ENCODE measurements around the gene XRCC3. TPM values are rescaled to one million over a fixed set of nuclear protein-coding genes. Genes with fewer than 3 reads are reported as not detected.
A peak's percentile ranks its signal among the peaks of the same experiment; 100 is the strongest.

XRCC3 gene
- total RNA-seq, 1 donor from 2014 or later = 6.9 TPM

DNA sequence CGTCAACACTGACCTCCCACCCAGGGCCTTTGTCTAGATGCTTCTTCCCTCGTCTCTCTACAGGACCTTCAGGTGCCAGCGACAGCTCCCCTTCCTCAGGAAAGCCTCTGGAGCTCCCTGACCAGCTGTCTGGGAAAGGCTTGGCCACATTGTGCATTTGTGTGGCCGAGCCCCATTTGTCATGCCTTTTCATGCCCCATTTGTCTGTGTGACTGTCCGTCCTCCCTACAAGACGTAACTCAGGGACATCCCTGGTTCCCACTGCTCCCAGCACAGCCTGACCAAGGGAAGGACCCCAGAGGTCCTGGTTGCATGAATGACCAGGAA, 24.2 kb upstream of the XRCC3 start:
- no peak overlapping the region for H3K27ac ChIP-seq
- H3K4me3 ChIP-seq = no peak overlapping the region
- TF ChIP-seq POLR2A (IDR thresholded peaks at IDR 0.05) = no peak
- intact Hi-C loops (cut with DNase I) = no loop called here
- H3K4me1 ChIP-seq = peaks cover 33% of the 10 kb centered on the region
- no peaks in the 10 kb centered on the region for H3K9me3 ChIP-seq
- no peaks in the 10 kb centered on the region for H3K27me3 ChIP-seq
- DNase-seq (ENCODE audit: extremely low spot score in 2 of 2) = no peak
- peaks cover 0 to 3% of the 10 kb centered on the region in 2 donors for H3K36me3 ChIP-seq

DNA sequence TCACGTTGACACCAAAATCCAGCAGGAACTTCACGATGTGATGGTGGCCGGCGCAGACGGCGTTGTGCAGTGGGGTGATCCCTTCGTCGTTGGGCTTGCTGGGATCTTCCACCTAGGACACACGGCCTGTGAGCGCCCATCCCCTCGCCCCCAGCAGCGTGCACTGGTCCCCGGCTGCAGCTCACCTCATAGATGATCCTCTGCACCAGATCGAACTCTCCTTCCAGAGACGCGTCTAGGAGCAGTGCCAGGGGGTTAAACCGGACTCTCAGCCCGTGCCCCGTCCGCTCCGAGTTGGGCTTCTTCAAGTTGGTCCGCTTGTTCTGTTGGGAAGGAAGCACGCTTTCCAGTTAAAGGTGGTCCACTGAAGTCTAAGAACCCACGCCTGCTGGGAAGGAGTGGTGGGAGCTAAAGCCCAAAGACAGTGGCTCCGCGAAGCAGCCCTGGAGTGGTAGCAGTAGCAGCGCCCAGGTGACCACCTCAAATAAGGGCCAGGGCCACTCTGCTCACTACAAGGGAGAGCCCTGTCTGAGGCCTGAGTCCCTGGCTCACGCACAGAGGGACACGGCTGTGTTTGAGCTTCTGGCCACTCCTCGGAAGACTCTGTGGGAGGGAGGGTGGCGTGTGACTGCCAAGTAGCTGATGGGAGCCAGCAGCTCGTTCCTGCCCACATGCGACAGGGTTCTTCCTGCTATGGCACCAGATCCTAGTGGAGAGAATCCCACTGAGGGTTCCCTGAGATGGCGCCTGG, 23.6 kb upstream of the XRCC3 start:
- H3K27ac ChIP-seq = no peak overlapping the region
- H3K36me3 ChIP-seq = peaks cover 0 to 8% of the 10 kb centered on the region in 2 donors
- no peaks in the 10 kb centered on the region for H3K9me3 ChIP-seq
- TF ChIP-seq, protein P1, sequence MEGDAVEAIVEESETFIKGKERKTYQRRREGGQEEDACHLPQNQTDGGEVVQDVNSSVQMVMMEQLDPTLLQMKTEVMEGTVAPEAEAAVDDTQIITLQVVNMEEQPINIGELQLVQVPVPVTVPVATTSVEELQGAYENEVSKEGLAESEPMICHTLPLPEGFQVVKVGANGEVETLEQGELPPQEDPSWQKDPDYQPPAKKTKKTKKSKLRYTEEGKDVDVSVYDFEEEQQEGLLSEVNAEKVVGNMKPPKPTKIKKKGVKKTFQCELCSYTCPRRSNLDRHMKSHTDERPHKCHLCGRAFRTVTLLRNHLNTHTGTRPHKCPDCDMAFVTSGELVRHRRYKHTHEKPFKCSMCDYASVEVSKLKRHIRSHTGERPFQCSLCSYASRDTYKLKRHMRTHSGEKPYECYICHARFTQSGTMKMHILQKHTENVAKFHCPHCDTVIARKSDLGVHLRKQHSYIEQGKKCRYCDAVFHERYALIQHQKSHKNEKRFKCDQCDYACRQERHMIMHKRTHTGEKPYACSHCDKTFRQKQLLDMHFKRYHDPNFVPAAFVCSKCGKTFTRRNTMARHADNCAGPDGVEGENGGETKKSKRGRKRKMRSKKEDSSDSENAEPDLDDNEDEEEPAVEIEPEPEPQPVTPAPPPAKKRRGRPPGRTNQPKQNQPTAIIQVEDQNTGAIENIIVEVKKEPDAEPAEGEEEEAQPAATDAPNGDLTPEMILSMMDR (IDR thresholded peaks at IDR 0.05) = no peak
- TF ChIP-seq POLR2A (IDR thresholded peaks at IDR 0.05) (no peak), POLR2AphosphoS5 (IDR thresholded peaks at IDR 0.05; ENCODE audit: insufficient read depth in 1 of 2, low read depth in 1 of 2) (no peak)
- no peak overlapping the region for H3K4me3 ChIP-seq
- no peaks in the 10 kb centered on the region for H3K27me3 ChIP-seq
- intact Hi-C loops (cut with DNase I) = no loop called here
- H3K4me1 ChIP-seq = peaks cover 39% of the 10 kb centered on the region
- DNase-seq (ENCODE audit: extremely low spot score in 2 of 2) = no peak

DNA sequence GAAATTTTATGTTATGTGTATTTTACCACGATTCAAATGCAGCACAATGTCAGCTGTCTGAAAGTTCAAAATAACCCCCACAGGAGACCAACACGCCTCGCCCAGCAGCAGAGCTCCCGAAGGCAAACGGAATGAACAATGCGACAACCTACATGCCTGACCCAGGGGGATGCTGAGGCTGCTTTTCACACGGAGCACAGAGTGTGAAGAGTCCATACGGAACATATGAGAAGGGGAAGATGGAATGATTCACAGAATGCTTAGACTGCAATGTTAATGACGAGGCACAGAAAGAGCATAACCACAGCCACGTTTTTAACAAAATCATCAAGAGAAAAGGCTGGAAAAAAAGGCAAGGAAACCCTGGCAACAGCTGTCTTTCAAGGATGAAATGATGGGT, 22.9 kb upstream of the XRCC3 start:
- no peak overlapping the region for H3K27ac ChIP-seq
- H3K27me3 ChIP-seq = no peaks in the 10 kb centered on the region
- H3K4me1 ChIP-seq = peaks cover 40% of the 10 kb centered on the region
- H3K4me3 ChIP-seq = no peak overlapping the region
- TF ChIP-seq POLR2A (IDR thresholded peaks at IDR 0.05) = no peak
- no peak for TF ChIP-seq POLR2AphosphoS5 (IDR thresholded peaks at IDR 0.05; ENCODE audit: insufficient read depth in 1 of 2, low read depth in 1 of 2)
- TF ChIP-seq, protein P1 (IDR thresholded peaks at IDR 0.05) = no peak
- peaks cover 0 to 11% of the 10 kb centered on the region in 2 donors for H3K36me3 ChIP-seq
- DNase-seq (ENCODE audit: extremely low spot score in 2 of 2) = no peak
- intact Hi-C loops (cut with DNase I) = no loop called here
- no peaks in the 10 kb centered on the region for H3K9me3 ChIP-seq

DNA sequence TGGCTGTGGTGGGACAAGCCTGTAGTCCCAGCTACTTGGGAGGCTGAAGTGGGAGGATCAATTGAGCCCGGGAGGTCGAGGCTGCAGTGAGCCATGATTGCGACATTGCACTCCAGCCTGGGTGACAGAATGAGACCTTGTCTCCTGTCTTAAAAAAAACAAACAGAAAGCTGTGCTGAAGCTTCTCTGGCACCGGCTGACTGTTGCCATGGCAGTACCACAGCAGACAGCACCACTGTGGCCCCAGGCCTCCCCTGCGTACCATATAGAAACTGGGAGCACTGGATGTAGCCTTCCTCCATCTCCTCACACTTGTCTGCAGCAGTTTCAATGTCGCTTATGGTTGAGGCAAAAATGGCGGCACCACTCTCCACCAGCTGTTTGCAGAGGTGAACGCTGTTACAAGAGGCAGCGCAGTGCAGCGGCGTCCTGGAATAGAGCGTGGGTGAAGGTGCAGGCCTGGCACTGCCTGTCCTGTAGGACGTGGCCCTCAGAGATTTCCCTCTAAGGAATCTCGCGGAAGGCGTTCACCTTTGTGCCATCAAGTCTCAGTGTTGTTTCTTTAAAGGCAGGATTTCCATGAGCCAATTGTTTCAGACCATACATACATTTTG, 22.3 kb upstream of the XRCC3 start:
- intact Hi-C loops (cut with DNase I) = no loop called here
- H3K36me3 ChIP-seq = peaks cover 0 to 11% of the 10 kb centered on the region in 2 donors
- peak overlapping the region; percentile 73 for H3K27ac ChIP-seq
- H3K4me3 ChIP-seq = no peak overlapping the region
- DNase-seq (ENCODE audit: extremely low spot score in 2 of 2) = no peak
- TF ChIP-seq, protein P1 (IDR thresholded peaks at IDR 0.05) = no peak
- TF ChIP-seq POLR2A (IDR thresholded peaks at IDR 0.05) (no peak), POLR2AphosphoS5 (IDR thresholded peaks at IDR 0.05; ENCODE audit: insufficient read depth in 1 of 2, low read depth in 1 of 2) (no peak)
- H3K4me1 ChIP-seq = peaks cover 46% of the 10 kb centered on the region
- no peaks in the 10 kb centered on the region for H3K27me3 ChIP-seq
- H3K9me3 ChIP-seq = no peaks in the 10 kb centered on the region

DNA sequence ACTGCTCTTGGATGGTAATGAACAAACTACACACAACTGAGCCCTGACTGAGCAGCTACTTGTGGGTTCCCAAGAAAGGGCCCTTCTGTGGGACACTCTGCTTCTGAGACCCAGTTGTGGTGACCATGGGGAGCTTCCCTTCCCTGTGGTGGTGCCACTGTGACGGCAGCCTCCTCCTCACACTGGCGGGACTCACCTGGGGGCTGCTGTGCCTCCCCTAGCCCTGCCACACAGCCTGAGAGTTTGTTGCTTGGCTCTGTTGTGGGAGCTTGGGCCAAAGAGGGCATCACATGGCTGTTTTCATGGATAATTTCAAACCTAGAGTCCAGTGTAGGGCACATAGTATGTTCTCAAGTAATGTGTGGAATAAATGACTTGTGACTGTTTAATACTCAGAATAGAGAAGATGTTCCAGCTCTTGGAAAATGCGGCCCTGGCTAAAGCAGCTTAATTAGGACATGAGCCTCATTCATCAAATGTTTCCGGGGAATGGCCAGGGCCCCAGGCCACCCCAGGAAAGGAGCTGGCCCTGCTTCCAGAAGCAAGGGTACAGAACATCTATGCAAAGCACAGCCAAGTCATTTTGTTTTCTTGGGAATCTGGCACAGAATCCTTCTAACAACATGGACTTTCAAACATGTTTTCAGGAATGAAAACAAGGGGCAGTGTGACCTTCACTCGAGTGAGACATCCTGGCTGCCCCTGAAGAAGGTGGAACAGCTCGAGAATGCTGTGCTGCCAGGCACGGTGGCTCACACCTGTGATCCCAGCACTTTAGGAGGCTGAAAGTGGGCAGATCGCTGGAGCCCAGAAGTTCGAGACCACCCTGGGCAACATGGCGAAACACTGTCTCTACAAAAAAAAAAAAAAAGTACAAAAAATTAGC, 21.5 kb upstream of the XRCC3 start:
- Histone ChIP-seq H3K4me1 (peaks cover 52% of the 10 kb centered on the region), H3K36me3 (peaks cover 0 to 15% of the 10 kb centered on the region in 2 donors)
- peak in 1 of 2 donors; percentile 71 for TF ChIP-seq POLR2AphosphoS5 (IDR thresholded peaks at IDR 0.05; ENCODE audit: insufficient read depth in 1 of 2, low read depth in 1 of 2)
- TF ChIP-seq, protein P1 (IDR thresholded peaks at IDR 0.05) = no peak

More for the DNA sequence above, 21.5 kb upstream of the XRCC3 start:
- intact Hi-C loops (cut with DNase I) = no loop called here
- H3K27me3 ChIP-seq = no peaks in the 10 kb centered on the region
- H3K4me3 ChIP-seq = no peak overlapping the region
- no peaks in the 10 kb centered on the region for H3K9me3 ChIP-seq
- DNase-seq (ENCODE audit: extremely low spot score in 2 of 2) = no peak
- peak overlapping the region; percentile 73 for H3K27ac ChIP-seq

All from vagina (tissue), 2 donors.